Activated T-cell treated with anti-CD3 and anti-CD28 coated beads, Interleukin-2, amount 50 U/mL, for 48 hours (primary cell): Measurements from ENCODE around the gene NFAM1.

Source experiments
- DNase-seq, 2 experiments: peaks; one replicate each; pipeline ENCODE4 v3.0.0-alpha.2; 2020

The NFAM1 gene

DNA sequence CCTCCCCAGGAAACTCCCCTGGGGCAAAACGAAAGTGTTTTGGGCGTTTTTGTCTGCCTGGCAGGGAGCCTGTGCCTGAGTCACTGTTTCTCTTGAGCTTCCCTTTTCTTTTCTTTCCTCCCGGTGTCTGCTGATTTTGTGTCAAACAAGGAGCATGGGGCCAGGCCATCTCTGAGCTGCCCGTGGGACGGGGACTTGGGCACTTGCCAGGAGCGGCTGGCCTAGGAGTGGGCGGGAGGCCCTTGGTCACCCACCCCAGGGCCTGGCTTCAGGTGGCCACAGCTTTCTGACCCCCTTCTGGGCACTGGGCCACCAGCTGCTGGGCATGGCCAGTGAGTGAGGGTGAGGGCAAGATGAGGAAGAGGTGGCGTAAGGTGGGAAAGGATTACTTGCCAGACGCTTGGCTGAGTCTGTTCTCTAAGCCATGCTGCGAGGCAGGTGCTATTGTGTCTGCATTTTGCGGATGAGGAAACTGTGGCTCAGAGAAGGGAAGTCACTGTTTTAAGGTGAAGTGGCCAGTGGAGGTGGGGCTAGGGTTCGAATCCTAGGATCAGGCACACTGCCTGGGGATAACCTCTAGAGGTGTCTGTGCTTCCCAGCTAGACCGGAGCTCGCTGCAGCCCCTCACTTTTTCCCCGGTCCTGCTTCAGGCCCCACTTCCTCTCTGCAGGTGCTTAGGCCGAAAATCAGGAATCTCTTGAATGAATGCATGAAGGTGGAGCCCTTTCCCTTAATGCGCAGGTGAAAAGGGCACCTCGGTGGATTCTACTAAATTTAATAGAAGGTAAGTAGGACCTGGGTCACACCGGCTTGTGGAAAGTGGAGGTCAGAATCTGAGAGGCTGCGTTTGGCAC is 7.8 kb upstream of the NFAM1 start:
- DNase-seq: no peak

DNA sequence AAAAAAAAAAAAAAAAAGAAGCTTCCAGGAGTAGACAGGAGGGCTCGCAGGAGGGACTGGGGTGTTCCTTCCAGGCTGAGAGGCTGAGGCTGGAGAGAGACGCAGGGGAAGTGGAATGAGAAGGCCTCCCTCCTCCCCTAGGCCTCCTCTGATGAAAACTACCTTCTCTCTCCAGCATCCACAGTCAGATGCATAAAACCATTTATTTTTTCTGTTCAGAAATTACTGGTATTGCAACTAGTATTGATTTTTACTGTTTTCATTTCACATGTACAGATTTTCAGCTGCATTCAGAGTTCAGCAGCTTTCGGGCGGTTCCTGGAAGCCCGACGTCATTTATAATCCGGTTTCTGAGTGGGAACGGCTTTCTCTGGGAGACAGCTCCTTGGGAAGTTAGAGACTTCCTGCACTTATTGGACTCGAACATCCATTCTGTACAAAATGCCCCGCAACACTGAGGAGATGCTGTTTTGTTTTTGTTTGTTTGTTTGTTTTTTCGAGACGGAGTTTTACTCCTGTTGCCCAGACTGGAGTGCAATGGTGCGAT is 6.9 kb upstream of the NFAM1 start:
- DNase-seq: no peak

DNA sequence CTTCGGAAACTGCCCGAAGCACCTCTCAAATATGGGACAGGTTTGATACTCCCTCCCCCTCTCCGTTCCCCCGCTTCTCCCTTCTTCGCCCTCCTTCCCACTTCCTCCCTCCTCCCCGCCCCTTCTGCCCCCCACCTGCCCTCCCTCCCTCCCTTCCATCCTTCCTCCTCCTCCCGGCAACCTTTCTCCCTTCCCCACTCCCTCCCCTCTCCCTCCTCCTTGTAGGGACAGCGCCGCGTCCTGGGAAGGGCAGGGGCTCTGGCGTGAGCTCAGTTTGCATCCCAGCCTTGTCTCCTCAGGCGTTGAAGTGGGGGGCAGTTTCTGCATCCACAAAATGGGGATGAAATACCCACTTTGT is 6.1 kb upstream of the NFAM1 start:
- no peak for DNase-seq

DNA sequence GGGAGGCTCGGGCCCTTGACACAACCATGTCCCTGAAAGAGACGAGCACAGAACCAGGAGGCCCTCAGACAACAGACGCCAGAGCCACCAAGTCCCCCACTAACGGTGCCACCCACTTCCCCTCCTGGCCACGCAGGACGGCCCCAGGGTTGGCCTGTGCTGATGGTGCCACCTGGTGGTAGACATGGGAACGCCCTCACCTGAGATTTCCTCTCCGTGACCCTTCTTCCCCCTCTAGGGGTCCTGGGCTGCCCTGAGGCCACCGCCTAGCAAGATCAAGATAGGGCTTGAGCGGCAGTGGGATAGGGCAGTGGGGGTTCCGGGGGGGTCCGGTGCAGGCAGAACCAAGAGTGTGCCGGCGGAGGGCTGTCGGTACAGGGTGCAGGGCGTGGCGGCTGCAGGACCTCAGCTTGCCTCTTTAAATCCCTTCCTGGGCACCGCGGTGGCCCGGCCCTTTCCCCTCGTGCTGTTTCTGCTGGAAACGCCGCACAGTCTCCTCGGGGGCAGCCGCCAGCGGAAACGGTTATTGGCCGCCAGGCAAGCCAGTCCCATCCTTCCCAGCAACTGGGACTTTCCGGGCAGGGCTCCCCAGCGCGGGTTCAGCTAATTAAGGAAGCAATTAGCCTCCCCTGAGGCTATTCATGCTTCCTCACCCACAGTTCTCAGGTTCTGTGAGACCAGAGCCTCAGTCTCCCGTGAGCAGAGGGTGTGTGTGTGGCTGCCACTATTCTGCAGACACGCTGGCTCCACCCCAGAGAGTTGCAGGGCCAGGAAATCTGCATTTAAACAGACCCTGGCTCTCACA is 5.5 kb upstream of the NFAM1 start:
- peak; percentile 91 for DNase-seq

DNA sequence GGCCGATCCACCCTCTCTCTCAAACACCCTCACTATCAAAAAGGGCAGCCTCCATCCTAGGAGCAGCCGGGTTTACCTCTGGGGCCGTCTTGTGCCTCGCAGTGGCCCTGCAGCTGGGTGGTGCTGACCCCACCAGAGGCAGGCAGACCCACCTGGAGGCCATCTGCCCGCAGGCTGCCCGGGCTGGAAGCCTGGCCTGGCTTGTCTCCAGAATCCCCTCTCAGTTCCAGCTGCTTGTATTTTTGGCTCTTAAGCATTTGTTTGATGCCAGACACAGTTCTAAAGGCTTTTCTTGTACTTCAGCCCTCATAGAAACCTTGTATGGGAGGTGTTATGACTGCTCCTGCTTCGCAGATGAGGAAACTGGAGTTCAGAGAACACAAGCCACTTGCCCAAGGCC is 4.2 kb upstream of the NFAM1 start:
- DNase-seq: no peak

DNA sequence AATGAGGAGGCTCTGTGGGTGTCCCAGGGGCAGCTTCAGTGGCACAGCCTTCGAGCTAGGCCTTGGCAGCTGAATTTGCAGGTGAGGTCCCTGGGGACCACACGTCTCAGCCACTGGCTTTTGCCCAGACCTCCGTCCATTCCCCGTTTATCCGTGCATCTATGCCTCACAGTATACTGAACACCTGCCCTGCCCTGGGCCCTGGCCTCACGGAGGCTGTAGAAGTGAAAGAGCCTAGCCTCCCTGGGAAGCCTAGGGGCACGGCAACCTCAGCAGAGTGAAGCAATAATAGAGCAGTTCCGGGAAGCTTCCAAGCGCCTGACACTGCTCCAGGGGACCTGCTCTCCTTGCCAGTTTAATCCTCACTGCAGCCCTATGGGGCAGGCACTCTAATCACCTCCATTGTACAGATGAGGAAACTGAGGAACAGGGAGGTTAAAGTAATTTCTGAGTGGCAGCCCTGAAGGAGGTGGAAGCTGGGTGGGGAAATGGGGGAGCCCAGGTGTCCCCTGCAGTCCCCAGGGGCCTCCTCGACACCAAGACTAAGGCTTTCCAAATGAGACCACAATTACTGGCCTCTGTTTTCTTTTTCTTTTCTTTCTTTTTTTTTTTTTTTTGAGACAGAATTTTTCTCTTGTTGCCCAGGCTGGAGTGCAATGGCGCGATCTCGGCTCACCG is 2.7 kb upstream of the NFAM1 start:
- DNase-seq: no peak

DNA sequence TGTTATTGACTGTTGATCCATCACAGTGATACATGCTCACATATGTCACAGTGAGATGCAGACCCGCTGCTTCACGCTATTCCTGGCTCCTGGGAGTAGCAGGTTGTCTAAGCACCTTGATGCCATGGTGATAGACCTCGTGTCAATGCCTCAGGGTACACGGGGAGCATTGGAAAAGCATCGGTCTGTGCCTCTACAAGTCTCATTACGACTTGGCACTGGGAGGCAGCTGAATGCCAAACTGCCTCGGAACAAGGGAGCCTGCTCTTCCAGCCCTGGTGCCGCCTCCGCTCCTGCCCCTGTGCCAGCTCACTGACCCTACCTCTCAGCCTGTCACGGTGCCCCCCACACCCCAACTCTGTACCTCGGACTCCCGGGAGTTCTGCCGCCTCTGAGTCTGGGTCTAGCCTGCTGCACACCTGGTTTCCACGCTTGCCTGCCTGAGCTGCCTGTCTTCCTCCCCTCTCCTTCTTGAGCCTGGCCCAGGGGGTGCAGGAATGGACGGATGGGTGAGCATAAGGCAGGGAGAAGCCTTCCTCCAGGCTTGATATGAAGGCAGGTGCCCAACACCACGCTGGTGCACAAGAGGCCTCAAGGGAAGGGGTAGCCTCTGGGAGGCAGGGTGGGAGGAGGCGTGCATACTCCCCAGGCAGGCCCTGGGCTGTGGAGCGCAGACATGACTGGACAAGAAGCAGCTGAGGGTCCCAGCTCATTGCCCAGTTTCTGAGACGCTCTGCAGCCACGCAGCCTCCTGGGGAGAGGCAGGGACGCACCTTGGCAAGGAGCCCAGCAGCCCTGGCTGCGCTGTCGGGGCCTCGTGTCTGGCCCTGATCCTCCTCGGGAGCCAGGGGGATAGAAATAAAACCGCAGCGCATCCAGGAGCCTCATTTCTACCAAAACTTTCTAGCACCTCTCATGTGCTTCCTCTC is 1.8 kb upstream of the NFAM1 start:
- DNase-seq: no peak

DNA sequence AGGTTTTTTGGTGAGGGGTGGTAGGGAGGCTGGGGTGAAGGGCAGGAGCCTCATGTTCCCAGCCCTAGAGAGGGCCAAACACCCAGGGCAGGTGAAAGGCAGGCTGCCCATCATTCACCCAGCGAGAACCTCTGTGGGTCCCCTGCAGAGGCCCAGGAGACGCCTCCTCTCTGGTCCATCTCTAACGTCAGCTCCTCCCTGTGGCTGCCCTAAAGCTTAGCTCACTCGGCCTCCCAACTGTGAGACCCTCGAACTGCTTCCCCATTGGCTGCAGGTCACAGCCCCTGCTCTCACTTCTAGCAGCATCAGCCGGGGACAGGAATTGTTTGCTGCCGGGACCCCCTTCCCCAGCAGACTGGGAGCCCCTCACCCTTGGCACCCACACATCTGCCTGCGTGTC is 615 bp upstream of the NFAM1 start:
- DNase-seq: no peak

DNA sequence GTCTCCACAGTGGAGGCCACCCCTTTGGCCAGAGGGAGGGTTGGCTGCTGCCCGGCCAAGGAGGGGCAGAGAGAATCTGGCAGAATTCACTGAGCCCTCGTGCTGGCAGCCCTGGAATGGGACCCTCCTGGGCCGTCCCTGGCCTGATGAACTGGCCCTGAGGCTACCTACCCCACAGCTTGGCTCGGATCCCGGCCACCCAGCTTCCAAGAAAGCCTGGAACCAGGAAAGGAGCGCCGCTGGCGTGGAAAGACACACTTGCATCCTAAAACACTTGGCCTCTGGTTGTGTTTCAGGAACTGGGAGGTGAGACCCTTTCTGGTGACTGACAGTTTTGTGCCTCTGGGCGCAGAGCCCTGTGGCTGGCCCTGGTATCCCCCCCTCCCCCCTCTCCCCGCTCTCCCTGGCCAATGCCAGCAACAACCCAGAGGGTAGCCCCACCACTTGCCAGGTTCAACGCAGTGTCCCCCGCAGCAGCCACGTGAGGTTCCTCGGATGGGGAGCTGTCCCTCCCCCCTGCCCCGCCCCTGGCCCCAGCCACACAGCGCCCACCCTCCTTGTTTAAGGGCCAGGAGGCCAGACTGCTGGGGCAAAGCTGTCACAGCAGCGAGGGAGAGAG is 693 bp downstream of the NFAM1 start:
- DNase-seq: no peak

DNA sequence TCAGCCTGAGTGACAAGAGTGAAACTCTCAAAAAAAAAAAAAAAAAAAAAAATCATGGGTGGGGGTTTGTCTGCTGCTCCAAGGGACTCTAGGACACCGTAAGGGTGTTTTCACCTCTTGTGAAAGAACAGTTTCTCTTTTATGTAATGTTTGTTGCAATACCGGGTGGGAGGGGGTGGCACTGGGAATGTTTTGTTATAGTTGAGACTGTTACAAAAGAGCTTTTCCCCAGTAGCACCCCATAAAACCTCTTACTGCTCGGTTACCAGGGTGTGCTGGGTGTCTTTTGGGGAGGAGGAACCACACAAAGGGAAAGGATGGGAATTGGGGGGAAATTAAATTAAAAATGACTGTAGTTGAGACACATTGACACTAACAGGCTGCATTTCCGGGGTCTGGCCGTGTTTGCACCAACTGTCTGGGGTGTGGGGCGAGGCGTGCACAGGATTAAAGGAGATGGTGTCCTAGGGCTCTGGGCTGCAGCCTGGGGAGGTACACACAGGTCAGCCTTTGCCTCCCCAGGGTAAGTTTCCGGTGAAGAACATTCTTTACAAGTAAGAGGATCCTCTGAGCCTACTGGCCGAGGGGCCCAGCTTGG is 1.6 kb downstream of the NFAM1 start:
- DNase-seq: no peak

DNA sequence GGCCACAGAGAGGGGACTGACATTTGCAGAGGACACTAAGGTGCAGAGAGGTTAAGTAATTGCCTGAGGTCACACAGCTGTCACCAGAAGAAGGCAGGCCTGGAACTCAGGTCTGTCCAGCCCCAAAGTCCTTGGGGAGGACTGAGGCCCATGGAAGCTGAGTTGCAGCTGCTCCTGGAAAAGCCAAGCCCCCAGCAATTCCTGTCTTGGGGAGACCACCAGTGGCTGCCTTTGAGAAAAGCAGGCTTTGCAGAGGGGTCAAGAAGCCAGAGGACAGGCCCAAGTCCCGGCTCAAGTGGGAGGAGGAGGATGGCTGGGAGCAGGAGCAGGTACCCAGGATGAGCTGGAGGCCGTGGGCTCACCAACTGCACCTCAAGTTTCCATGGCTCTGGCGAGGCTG is 3.4 kb downstream of the NFAM1 start:
- no peak for DNase-seq

DNA sequence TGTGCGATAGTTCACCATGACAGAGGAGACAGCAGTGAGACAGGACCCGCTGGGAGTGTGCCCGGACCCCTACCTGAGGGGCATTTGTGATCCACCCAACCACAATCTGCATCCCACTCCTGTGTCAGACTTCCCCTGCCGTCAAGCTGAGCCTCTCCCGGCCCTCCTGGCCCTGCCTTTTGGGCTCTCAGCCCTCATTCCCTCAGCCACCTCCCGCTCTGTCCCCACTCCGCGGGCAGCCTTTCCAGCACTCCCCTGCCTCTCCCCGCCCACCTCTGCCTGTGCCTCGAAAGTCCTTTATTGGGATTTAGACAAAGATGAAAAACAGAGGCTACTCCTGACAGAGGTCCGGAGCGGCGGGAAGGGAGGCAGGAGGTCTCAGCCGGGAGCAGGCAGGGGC is 4.2 kb downstream of the NFAM1 start:
- no peak for DNase-seq

DNA sequence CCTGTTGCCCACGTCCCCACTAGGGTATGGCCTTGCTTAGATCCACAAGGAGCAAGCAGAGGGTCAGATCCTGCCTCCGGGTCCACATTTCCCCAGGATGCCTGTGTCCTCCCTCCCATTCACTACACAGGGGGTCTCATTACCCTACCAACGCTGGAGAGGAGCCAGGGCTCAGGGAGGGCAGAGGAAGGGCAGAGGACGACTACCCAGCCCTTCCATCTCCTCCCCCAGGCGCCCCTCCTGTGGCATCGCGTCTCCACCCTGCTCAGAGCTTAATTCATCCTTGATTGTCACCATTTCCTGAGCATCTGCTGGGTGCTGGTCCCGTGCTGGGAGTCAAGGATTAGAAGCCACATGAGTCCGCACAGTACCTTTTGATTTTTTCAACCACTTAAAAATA is 5.0 kb downstream of the NFAM1 start:
- no peak for DNase-seq

DNA sequence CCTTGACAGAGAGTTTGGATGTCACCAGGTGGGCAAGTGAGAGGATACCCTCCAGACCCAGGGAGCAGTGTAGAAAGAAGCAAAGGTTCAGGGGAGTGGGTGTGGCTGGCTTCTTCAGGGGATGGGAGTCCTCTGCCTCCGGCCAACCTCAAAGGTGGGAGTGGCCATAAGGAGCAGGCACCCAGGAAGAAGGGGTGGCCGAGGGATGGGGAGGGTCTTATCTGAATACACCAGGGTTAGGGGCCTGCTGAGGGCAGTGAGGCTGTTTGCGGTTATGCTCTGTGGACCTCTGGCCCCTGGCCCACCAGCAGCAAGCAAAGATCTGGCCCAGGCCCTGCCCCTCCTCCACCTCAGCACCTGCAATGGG is 6.2 kb downstream of the NFAM1 start:
- DNase-seq: no peak

DNA sequence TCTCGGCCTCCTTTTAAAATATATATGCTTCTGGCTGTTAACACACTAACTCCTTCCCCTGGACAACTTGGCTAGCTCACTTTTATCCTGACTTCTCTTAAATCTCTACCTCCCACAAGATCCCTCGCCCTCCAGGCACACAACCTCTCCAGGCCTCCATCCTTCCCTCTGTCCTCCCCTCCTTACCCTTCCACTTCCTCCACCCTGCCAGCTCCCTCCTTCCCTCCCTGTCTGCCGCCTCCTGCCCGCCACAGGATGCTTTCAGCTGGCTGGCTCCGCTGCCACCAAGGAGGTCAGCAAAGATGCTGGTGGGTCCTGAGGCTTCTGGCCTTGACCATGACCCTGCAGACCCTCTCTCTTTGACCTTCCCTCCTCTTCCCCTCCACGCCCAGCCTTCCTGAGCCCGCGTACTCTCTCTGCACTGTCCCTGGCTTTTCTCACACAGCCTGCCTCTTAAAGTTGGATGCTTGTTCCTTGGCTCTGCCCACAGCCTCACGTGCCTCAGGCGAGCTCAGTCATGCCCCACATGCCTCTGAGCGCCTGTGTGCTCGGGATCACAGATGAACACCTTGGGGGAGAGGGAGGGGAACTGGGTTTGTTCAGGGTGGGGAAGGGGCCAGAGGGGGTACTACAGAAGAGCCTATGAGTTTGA is 6.7 kb downstream of the NFAM1 start:
- DNase-seq: no peak

DNA sequence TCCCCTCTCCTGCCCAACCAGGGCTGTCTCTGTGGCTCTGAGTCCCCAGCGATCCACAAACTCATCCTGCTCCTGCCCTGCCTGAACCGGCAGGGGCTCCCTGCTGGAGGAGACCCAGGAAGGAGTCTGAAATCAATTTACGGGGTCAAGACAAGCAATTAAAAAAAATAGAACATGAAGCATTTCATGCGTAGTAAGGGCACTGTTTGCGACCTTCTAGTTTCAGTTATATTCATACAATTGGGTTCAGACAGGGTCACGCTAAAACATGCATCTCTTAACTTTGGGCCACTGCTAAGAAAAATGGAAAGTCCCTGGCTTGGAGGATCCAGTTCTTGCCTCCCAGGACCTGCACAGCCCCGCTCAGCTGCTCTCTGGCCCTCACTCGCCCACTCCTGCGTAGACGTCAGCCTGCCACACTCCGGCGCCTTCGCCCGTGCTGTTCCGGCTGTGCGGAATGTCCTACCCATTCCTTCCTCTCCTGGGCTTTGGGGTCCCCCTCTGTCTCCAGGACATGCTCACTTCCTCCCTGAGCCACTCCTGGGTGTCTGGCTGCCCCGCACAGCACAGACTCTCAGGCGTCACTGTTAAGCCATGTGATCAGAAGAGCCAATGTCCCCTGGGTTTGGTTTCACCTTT is 12.8 kb downstream of the NFAM1 start:
- no peak for DNase-seq

DNA sequence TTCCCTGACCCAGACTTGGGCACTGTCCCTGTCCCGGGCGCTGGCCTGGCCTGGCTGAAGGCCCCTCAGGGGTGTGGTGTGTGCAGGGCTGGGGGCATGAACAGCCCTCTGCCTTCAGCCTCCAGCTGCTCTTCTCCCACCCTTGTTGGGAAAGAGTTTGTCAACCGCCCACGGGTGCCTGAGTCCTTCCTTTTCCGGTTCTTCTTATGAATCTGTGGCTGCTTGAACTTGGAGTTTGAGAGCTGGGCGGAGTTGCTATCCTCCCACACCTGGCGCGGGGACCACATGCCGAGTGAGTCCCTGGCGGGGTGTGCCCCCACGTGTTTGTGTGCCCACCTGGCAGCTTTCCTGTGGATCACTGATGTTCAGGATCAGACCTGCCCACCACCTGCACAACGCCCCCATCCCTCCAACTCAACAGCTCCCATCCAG is 13.4 kb downstream of the NFAM1 start:
- no peak for DNase-seq

DNA sequence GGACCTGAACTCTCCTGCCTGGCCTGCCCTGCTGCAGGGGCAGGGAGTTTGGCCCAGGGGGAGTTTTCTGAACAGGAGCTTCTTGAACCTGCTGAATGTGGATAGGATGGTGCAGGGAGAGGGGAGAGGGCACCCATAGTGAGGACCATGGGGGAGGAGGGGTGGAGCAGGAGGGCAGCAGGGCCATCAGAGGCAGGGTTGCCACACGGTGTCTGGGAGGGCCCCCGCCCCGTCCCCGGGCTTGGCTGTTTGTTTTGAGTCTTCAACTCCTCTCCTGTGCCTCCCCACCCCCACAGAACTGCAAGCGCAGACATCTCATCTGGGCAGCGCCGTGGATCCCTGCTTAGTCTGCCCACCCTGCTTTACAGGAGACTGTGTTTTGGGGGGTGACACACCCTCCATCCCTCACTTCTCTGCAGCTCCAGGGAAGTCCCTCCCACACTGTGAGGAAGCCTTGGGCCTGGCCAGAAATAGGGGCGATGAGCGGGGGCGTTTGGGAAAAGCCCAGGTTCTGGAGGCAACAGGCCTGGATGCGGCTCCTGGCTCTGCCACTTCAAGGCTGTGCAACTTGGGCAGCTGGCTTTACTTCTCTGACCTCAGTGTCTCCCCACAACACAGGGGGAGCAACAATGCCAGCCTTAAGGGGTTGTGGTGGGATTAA is 14.4 kb downstream of the NFAM1 start:
- DNase-seq: no peak

DNA sequence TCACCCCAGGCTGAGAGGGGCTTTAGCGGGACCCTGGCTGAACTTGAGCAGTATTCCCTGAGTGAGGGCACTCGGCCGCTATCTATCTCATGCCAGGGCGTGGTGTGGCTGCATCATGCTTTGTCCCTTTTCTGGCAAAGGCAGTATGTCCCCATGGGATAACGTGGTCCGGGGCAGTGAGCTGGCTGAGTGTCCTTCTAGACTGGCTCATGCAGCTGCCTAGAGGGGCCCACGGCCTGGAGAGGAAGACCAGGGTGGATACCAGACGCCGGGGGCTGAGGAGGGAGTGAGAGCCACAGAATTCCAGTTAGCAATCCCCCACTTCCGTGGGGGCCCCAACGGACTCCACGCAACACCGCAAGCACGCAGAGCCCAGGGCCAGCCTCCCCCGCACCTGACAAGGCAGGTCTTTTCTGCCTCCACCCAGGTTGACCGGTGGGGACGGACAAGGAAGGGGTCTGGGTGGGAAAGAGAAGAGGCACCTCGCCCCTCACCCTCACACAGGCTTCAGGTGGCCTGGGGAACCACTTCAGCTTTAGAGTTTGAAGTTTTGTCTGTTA is 15.5 kb downstream of the NFAM1 start:
- no peak for DNase-seq
